DMS 273 (cell line): ENCODE results near the gene ANKRD26.
"Not testable (repeated sequence)": the region's sequence is repeated elsewhere in the genome, so short reads cannot be mapped to it uniquely, and the experiment has no call there.

Source experiments
- DNase-seq: peaks from one replicate; lab custom pipeline; 2025; ENCODE audit not compliant: unreplicated experiment; lab: John Stamatoyannopoulos, UW

The ANKRD26 gene

DNA sequence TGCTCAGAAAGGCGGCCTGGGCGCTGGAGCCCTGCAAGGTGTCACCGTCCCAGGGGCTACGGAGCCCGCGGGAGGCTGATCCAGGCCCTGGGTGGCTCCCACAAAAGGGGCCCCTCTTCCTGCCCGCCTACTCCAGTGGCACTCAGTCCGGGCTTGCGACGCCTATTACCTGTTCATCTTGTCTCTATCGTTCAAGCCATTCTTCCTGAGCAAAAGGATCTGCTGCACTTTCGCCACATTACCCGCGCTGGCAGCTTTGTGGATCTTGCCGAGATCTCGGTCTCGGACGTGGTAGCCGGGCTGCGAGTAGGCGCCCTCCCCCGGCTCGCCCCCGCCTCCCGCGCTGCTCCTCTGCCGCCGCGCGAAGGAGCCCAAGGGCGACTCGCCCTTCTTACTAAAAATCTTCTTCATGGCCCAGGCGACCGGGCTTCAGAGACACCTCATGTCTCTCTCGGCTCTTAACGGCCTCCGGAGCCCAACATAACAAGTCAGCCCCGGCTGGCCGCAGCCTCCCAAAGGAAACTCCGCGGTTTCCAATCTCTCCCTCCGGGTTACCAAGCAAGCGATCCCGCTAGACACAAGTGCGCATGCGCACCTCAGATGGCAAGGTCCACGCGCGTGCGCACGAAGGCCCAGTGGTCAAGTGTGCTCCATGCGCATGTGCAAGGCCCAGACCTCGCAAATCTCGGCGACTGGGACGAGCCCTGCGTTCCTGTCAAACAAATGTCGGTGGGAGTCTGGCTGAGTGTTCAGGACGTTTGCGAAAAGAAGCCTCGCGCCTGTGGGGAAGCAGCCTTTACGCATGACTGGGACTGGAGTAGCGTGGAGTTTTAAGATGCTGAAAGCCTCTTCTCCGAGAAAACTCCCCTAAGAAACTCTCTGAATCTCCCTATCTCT is at the start of gene ANKRD26:
Gene ANKRD26 (minus strand): TSS at position 579 of the 897 bp plus-strand sequence. CDS start 168 bp downstream, at position 411.
- DNase-seq = peak; percentile 98

DNA sequence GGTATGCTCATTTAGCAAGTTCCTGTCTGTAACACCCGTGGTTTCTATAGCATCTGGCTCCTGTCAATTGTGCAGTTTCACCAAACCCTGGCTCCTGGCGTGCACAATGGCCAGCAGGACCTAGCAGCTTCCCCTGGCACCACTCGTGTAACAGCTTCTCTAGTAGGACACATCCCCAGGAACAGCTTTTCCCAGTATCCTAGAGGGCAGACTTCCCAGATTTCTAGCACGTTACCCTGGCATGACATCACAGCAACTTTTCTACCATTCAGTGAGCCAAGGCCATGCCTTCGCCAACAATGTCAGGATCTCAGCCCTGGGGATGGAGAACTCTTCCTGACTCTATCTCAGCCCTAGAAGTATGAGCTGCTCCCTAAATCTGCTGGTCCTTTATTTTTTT is 47.4 kb upstream of the ANKRD26 start:
- DNase-seq = no peak

DNA sequence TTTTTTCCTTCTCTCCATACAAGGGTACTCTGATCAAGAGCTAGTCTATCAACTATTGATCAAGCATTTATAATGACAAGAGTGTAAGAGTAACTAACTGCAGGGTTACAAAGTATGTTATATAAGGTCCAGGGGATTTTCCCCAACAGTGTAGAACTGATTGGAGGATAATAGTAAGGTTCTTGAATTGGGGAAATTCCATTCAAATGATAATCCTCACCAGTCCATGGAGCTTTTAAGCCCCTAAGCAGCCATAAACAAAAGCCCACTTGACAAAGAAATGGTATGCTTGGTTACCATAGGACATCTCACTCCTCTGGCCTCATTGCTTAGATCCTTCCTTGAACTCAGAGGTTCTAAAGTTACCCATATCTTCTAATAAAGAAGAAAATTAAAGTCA is 45.6 kb upstream of the ANKRD26 start:
- DNase-seq = no peak

DNA sequence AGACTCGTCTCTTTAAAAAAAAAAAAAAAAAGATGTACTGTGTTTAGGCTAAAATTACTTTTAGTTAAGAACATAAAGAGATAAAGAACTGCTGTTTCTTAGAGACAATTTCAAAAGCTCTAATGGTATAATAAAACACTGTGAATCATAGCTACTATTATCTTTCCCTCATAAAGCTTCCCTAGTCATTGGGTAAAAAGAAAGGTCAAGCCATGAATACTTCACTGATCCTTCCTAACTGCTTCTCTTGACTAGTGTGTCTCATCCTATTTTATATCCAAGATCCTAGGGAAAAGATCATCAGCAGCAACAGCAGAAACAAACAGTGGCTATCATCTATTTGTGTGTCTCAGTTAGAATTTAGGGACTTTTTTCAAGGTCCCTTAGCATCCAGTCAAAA is 43.4 kb upstream of the ANKRD26 start:
- no peak for DNase-seq

DNA sequence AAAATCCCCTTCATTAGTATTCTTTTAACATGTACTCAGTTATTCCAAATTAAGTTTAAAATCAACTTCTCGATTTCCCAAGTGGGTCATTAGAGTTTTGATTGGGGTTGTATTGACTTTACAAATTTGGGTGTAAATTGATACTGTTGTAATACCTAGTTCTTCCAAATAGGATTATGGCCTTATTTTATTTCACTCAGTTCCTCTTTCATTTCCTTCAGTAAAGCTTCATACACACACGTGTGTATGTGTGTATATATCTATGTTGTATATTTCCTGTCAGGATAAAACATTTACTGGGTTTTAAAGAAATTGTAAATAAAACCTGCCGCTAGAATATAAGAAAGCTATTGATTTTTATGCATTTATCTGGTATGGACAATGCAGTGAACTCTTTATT is 38.0 kb upstream of the ANKRD26 start:
- no peak for DNase-seq

GRCh38 chr10:27134371-27134770 is 34.1 kb upstream of the ANKRD26 start:
- DNase-seq = no peak

- DNase-seq = peak; percentile 2
These were observed 7.9 kb upstream of the ANKRD26 start for GRCh38 chr10:27108165-27108564.

GRCh38 chr10:27104919-27105318 is 4.6 kb upstream of the ANKRD26 start:
- no peak for DNase-seq

- peak; percentile 89 for DNase-seq
These were observed 586 bp upstream of the ANKRD26 start for GRCh38 chr10:27100813-27101347.

DNA sequence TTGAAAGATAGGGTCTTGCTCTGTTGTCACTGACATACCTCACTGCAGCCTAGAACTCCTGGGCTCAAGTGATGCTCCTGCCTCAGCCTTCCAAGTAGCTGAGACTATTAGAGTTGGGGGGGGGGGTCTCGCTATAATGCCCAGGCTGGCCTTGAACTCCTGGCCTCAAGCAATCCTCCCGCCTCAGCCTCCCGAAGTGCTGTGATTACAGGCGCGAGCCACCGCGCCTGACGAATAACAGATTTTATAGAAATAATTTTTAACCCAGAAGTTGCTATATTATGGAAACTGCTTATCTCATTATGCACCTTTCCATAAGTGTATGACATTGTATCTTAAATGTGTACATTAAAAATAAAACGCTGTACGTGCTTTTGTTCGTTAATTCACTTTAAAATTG is 846 bp downstream of the ANKRD26 start:
- no peak for DNase-seq

DNA sequence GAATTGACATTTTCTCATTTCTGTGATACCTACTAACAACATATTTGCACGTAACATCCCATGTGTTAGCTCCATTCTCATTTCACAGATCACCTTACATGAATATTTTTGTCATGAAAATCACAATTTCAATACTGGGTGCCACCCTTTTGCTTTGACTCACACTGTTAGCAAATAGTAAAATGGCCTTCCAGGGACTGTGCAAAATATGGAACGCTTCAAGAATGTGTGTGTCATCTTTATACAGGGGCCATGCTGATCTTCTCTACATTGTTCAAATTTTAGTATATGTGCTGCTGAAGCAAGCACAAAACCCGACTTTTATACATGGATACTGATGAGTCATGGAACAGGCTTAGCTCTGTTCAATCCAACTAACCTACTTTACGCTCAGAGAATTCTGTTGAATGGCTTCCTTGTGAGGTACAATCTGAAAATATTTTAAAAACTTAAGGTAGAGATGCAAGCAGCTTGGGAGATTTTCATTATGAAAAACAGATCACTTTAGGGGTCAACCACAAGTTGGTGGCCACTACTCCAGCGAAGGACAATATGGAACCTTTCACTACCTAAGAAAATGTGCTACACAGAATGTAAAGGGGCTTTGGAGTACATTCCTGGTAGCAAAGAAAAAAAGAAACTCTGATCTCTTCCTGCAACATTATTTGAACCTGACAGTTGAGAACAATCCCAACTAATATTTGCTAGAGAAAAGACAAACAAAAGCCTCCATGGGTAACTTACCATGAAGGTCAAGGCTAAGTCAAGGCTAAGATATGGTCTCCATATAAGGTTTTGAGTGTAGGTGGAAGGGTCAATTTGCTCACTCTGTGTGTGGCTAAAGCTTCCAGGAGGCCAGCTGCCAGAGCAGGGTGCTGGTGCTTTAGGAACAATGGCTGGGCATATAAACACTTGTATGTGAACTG is 11.9 kb downstream of the ANKRD26 start:
- no peak for DNase-seq

GRCh38 chr10:27072436-27073114 is 27.7 kb downstream of the ANKRD26 start:
- DNase-seq = no peak

- no peak for DNase-seq
These were observed 31.9 kb downstream of the ANKRD26 start for GRCh38 chr10:27068217-27068891.

- no peak for DNase-seq
These were observed 35.2 kb downstream of the ANKRD26 start for GRCh38 chr10:27065084-27065483.

GRCh38 chr10:27052656-27053055 is 47.6 kb downstream of the ANKRD26 start:
- DNase-seq = no peak

DNA sequence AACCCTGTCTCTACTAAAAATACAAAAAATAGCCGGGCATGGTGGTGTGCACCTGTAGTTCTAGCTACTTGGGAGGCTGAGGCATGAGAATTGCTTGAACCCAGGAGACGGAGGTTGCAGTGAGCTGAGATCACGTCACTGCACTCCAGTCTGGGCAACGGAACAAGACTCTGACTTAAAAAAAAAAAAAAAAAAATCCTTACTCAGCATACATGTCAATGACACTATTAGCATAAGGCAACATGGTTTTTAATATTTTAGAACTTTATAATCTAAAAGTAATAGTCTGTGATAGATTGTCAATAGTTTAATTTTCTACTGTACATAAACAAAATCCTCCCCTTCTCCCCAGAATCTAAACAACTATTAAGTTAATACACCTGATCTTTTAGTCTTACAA is 55.0 kb downstream of the ANKRD26 start:
- DNase-seq = not testable (repeated sequence)

- no peak for DNase-seq
These were observed 59.1 kb downstream of the ANKRD26 start for GRCh38 chr10:27041196-27041595.

- no peak for DNase-seq
These were observed 62.1 kb downstream of the ANKRD26 start for GRCh38 chr10:27038168-27038567.

DNA sequence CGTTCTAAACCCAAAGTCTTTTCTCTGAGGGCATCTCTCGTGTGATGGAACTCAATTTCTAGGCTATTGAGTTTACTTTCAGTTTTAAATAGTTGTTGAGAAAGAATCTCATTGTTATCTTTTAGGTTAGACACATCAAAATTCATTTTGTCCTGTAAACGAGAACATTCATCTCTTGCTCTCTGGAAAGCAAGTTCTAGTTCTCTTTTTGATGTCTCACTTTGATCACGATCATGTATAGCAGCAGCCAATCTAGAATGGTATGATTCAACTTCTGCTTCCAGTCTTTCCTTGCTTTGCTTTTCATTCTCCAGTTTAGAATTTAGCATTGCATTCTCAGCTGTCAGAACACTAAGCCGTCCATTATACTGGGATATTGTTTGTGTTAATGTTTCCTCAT is 65.1 kb downstream of the ANKRD26 start:
- DNase-seq = no peak

DNA sequence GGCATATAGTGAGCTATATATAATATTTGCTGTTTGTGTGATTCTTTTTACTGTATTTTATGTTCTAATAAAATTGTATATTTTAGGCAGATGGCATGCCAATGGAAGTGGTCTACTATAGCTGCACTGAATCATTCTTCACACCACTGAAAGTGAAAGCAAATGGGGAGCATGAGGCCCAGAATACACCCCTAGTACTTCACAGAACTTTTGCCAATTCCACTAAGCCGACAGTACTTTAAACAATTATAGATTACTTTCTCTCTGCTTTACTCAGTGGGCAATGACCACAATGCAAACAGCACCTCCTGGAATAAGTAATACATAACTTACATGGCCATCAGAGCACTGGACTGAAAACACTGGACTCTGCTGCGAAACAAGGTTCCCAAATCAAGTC is 70.2 kb downstream of the ANKRD26 start:
- no peak for DNase-seq
